Stimulated activated CD8-positive, alpha-beta memory T cell treated with anti-CD3 and anti-CD28 coated beads, Interleukin-4, amount 100 ng/mL, for 4 hours (primary cell): Measurements from ENCODE around the gene TNNT3.

Source experiments
- DNase-seq, 2 donors: peaks; one replicate each; pipeline ENCODE4 v3.0.0-alpha.2; 2020; ENCODE audit warnings: low read depth in 2 of 2, low spot score in 1 of 2

The TNNT3 gene

GRCh38 chr11:1894759-1895158 lies 24.7 kb upstream of the TNNT3 start:
- DNase-seq: no peak

- DNase-seq: no peak
Measured at GRCh38 chr11:1896468-1896867, 23.0 kb upstream of the TNNT3 start.

- no peak for DNase-seq
Measured at GRCh38 chr11:1896923-1897322, 22.6 kb upstream of the TNNT3 start.

GRCh38 chr11:1899090-1899489 lies 20.4 kb upstream of the TNNT3 start:
- no peak for DNase-seq

DNA sequence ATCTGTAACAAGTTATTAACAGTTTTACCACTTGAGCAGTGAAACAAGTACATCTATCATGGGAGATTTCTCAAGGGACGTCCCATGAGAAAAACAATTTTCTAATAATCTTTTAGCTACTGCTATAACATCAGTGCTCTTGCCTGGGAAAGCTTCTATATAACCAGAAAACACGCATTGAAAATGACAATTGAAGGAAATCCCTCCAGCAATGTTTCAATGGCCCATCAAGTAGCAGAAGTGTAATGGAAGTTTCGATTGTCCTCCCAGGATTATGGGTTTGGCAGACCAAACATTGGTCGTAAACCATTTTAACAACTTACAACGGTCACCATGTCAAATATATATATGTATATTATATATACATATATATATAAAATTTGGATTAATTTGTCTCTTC lies 19.8 kb upstream of the TNNT3 start:
- DNase-seq: no peak

DNA sequence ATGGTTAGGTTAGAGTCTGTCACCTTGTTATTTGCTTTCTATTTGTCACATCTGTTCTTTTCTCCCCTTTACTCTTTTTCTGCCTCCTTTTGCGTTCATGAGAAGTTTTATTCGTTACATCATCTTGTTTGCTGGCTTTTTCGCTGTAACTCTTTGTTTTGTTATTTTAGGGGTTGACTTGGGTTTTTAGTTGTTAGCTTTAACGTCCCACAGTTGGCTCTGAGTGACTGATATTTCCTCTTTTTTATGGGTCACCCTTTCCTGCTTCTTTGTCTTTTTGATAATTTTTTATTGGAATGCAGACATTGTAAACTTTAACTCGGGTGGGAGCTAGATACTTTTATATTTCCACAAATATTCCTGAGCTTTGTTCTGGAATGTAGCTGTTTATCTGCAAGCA lies 13.3 kb upstream of the TNNT3 start:
- no peak for DNase-seq

- no peak for DNase-seq
Measured at GRCh38 chr11:1906611-1907423, 12.7 kb upstream of the TNNT3 start.

- no peak for DNase-seq
Measured at GRCh38 chr11:1908618-1909017, 10.9 kb upstream of the TNNT3 start.

GRCh38 chr11:1909524-1909923 lies 10.0 kb upstream of the TNNT3 start:
- DNase-seq: no peak

GRCh38 chr11:1912289-1912878 lies 7.1 kb upstream of the TNNT3 start:
- no peak for DNase-seq

- DNase-seq: no peak
Measured at GRCh38 chr11:1913271-1914060, 6.0 kb upstream of the TNNT3 start.

DNA sequence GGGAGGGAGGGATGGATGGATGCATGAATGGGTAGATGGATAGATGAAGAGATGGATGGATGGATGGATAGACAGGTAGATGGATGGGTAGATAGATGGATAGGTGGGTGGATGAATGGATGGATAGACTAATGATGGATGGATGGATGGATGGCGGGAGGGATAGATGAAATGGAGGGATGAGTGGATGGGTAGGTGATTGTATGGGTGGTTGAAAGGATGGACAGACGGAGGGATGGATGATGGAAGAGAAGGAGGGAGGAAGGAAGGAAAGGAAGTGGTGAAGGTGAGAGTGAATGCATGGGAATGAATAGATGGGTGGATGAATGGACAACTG lies 3.7 kb upstream of the TNNT3 start:
- DNase-seq: no peak

- no peak for DNase-seq
Measured at GRCh38 chr11:1916132-1916985, 3.1 kb upstream of the TNNT3 start.

DNA sequence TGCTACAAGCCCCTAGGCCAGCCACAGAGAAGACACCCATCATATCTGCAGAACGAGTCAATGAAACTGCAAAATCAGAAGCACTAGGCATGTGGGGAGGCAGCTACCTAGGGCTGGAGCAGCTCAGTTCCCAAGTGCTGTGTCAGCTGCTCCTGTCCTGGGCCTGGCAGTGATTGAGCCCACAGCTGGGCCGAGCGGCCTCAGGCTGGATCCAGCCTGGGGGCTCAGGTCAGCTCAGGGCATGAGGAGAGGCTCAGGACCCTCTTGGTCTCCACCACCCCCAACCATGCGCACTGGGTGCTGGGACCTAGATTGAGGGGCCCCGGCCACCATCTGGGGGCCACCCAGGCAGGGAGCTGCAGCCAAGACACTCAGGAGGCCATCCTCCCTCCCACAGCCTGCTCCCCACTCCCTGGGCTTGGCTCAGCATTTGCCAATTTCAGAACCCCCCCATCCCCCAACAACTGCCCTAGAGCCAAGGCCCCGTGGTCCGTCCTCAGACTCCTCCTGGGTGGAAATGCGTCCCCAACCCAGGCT lies 2.4 kb upstream of the TNNT3 start:
- no peak for DNase-seq

- no peak for DNase-seq
Measured at GRCh38 chr11:1917523-1918435, 1.7 kb upstream of the TNNT3 start.

- no peak for DNase-seq
Measured at GRCh38 chr11:1918436-1919315, 827 bp upstream of the TNNT3 start.

DNA sequence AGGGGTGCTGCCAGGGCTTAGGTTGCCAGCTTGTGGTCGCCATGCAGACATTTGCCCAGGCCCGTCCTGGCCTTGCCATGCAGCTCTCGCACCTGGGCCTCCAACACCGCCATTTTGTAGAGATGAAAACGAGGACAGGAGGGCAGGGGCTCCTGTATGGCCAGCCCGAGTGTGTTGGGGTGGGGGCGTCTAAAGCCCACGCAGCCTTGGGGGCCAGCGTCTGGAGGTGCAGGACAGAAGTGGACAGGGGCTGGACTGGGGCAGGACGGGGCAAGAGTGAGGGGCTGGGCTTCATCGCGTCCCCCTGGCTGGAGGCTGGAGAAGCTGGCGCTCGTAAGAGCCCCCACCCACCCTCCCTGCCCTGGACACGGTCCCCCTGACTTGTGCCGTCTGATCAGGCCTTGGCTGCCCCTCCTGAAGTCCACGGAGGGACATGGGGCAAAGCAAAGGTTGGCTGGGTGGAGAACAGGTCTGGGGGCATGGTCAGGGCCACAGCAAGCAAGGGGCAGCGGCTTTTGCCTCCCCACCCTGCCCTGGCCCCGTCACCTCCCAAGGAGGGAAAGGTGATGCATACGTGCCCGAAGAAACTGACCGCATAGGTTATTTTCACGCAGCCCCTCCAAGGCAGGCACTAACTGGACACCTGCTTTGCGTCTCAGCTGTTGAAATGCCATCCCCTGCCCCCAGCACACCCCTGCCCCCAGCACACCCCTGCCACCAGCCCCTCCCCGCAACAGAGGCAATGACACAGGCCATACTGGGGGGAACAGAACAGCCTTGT lies 815 bp downstream of the TNNT3 start:
- DNase-seq: no peak

DNA sequence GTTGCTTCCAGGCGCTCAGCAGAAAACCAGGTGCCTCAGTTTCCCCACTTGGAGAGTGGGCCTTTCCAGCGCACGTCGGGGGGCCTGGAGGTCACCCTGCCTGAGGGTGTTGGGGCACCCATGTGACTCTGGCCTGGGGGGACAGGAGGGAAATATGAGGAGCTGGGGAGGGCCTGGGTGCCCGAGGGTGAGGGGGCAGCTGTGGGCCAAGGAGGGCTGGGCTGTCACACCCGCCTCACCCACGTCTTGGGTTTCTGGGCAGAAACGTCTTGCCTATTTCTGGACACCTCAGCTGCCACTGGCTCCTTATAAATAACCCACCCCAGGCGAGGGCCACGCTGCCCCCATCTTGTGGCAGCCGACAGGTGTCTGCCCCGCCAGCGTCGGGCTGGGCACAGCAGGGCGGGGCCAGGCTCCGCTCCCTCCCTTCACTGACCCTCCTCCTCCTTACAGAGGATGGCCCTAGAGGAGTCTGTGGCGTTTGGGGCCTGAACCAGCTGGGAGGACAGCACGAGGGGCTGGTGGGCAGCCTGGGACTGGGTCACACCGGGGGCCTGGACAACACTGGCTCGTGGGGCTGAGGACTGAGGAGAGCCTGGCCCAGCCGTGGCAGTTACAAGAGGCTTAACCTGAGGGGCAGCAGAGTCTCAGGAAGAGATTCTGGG lies 1.5 kb downstream of the TNNT3 start:
- DNase-seq: no peak
